ENCODE results near the gene NAA60.

NAA60 gene

GRCh38 chr16:3443108-3444031 lies at the start of gene NAA60, which contains the start of gene ZNF597:
Gene NAA60 (plus strand): TSS chr16:3443680. CDS start chr16:3476228, 32,548 bp downstream.
Gene ZNF597 (minus strand): TSS chr16:3443504. CDS start chr16:3443153, 351 bp downstream.
- peak; percentile 88 for DNase-seq (ENCODE audit: low spot score)

- no peak for DNase-seq (ENCODE audit: low spot score)
Measured at GRCh38 chr16:3400446-3400778, 43.1 kb upstream of the NAA60 start.

DNA sequence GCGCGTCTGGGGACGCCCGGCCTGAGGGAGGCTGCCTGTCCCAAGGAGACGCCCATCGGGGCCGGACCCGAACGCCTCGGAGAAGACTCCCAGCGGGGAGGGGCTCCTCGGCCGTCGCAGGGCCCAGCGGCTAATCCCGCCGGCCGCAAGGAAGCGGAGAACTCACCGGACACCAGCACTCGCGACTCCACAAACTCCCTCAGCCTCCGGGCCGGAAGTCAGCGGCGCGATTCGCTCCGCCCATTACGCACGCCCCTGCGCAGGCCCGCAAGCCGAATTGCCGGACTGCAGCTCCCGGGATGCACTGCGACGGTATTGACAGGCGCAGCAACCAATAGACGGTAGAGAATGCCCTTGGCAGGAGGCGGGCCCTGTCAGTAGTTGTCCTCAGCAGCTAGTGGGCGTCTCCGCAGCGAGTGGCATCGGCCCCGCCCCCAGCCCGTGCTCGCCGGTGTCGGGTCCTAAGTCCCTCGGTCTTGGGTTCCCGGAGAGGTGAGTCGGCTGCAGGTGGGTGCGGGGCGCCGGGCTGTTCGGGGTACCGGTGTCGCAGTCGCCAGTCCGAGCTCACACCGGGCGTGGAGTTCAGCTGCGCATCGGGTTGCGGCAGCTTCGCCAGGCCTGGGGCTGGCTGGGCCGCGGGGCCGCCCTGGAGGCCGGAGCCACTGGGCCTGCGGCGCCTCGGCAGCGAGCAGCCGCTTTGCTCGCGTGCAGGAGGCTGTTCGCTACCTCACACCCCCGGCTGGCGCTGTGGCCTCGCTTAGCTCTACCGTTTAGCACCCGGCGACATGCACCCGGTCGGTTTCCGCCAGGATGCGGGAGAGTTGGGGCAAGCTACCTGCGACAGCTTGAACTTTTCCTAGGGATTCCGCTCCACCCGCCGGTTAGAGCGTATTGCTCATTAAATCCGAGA lies 42.4 kb upstream of the NAA60 start, which contains the start of the genes ZNF174 and ZSCAN32:
Gene ZNF174 (plus strand): TSS at position 437 of the 910 bp plus-strand sequence. CDS start 790 bp downstream, outside the sequence.
Gene ZSCAN32 (minus strand): TSS at position 226 of the 910 bp plus-strand sequence. CDS start 3,447 bp downstream, outside the sequence.
- DNase-seq (ENCODE audit: low spot score) = peak; percentile 99

GRCh38 chr16:3401719-3402397 lies 41.6 kb upstream of the NAA60 start:
- no peak for DNase-seq (ENCODE audit: low spot score)

GRCh38 chr16:3408561-3409197 lies 34.8 kb upstream of the NAA60 start:
- DNase-seq (ENCODE audit: low spot score) = no peak

DNA sequence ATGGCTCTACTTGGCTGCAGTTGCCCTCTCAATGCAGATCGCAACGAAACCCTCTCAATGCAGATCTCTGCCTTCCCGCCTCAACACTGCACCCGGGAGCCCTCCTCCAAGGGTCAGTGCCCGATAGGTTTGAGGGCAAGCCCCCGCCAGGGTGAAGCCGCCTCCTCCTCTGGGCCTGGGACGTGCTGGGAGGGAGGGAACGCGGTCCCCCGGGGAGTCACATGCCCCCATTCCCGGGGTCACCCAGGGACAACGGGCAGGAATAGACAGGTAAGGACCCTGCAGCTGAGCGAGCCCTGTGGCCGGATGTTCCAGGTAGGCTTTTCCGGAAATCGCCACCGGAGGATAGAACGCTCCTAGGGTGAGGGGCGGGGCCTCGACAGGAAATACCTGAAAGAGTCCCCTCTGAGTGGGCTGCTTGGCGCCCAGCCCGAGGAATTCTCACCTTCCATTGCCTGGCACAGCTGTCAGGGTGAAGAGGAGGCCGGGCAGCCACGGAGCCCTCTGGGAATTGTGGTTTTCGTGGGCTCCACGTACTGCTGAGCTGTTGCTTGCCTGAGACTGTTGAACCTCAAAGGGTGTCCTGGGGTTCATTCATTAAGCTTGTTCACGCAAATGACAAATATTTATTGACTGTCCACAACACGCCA lies 29.6 kb upstream of the NAA60 start:
- no peak for DNase-seq (ENCODE audit: low spot score)

- DNase-seq (ENCODE audit: low spot score) = no peak
Measured at GRCh38 chr16:3431779-3432219, 11.7 kb upstream of the NAA60 start.

DNA sequence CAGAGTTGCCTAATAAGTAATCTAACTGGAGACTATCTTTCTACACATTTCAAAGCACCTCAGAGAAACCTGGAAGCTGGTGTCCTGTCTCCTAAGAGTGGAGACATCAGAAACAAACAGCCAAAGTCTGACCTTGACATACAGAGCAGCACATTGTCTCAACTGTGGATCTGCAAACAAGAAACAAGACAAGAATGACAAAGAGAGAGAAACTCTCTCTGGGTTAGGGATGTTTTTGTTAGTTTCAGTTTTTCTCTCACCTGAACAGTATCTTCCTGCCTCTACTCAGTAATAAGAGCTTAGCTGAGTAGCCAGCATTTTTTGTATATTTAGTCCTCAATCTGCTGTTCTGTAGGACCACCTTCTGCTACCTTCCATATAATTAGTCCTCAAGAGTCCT lies 9.1 kb upstream of the NAA60 start:
- DNase-seq (ENCODE audit: low spot score) = no peak

DNA sequence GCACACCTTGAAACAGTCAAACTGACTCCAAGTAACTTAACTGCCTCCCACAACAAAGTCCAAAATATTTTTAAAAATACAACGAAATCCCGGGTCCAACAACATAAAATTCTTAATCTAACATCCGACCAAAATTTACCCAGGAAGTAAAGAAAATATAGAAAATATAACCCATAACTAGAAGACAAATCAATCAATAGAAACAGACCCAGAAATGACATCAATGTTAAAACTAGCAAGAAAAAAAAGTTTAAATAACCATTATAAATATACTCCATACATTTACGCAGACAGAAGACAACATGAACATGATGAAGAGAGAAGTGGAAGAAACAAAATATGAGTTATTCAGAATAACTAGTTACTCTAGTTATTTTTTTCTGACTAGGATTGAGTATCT lies 3.8 kb upstream of the NAA60 start:
- DNase-seq (ENCODE audit: low spot score) = no peak

DNA sequence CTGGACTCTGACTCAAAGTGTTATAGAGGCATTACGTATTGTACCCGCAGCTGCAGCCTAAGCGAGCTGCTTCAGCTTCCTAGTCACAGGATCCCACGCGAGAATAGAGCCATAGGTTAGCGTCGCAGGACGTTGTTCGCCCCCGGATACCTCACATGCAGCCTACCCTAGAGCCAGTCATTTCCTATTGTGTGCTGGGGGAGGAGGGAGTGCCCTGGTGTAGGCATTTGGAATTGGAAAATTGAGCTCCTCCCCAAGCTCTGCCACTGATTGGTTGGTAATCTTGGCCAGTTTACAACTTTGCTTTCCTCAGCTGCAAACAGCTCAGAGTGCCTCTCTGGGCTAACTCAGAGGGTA lies 530 bp downstream of the NAA60 start:
- DNase-seq (ENCODE audit: low spot score) = no peak

- no peak for DNase-seq (ENCODE audit: low spot score)
Measured at GRCh38 chr16:3454093-3454492, 10.6 kb downstream of the NAA60 start.

- DNase-seq (ENCODE audit: low spot score) = no peak
Measured at GRCh38 chr16:3454631-3455147, 11.2 kb downstream of the NAA60 start.

DNA sequence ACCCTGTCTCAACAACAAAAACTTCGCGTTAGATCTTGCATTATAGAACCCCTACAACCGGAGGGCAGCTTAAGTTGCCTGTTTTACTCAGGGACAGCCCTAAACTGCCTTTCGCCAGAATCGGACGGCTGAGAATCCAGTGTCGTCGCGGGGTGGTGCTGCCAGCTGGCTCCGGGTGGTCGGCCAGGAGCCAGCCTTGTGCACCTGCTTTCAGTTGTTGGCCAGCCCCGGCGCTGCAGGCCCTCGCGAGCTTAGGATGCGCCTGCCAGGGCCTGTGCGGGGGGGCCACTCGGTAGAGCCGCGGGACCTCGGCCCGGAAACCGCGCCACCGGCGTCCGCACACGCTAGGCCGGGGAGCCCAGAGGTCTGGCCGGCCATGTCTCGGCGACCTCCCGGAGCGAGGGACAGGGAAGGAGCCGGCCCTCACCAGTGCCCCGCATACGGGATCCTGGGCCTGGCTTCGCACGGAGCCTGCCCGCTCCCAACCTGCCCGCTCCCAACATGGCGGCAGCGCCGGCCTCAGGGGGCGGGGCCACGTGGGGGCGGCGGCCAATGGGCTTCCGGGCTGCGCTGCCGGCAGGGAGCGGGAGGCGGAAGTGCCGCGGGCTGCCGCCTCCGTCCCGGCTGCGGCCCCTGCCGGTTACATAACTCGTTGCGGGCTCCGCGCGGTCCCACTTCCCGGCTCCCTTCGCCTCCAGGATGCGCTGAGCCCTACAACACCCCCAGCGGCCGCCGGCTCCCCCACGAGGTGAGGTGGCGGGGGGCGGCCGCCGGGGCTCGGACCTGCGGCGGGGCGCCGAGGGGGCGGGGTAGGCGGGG lies 14.2 kb downstream of the NAA60 start:
- peak; percentile 90 for DNase-seq (ENCODE audit: low spot score)

DNA sequence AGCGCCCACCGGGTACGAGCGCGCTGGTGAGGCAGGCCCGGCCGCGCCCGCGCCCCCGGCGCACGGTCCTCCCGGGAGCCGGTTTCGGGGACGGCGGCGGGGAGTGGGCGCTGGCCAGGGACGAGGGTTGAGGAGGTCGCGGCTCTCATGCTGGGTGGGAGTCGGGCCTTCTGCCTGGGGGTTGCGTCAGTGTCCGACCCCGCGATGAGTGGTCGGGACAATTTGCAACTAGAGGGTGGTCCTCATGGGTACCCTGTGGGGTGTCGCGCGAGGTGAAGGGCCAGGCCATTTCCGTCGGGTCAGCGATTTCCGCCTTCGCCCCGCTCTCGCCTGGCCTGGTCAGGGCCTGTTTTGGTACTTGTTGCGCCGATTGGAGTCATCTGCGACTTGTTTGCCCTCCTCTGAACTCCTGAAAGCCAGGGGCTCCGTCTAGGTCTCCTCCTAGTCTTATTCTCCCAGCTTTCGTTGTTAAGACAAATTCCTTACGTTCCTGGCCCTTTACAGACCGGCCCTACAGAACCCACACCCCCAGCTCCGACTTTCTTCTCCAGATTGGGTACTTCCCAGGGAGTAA lies 14.9 kb downstream of the NAA60 start:
- DNase-seq (ENCODE audit: low spot score) = no peak

GRCh38 chr16:3458852-3459361 lies 15.4 kb downstream of the NAA60 start:
- no peak for DNase-seq (ENCODE audit: low spot score)

GRCh38 chr16:3459401-3460090 lies 16.1 kb downstream of the NAA60 start:
- no peak for DNase-seq (ENCODE audit: low spot score)

- DNase-seq (ENCODE audit: low spot score) = no peak
Measured at GRCh38 chr16:3460121-3460520, 16.6 kb downstream of the NAA60 start.

DNA sequence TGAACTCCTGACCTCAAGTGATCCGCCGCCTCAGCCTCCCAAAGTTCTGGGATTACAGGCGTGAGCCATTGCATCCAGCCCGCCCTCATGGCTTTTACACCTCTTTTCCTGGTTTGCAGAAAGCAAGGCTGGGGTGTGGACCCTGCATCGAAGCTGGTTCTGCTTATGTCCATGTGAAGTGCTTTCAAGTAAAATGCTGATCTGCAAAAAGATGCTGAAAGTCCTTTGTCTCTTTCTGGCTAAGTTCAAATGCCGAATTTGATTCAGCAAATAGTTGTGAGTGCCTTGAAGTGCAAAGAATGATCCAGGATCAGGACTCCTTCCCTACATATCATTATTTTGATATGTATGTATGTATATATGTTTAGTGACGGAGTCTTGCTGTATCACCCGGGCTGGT lies 17.1 kb downstream of the NAA60 start:
- no peak for DNase-seq (ENCODE audit: low spot score)

GRCh38 chr16:3461151-3461550 lies 17.7 kb downstream of the NAA60 start:
- DNase-seq (ENCODE audit: low spot score) = no peak

All from globus pallidus (tissue), 1 donor.